H1 (cell line): ENCODE data around the gene ARG2. TPM values are rescaled to one million over a fixed set of nuclear protein-coding genes. Genes with fewer than 3 reads are reported as not detected.

Experiments
- CTCF ChIA-PET: fragments of 300-600 bp; sonication (Branson Sonifier 250); formaldehyde crosslinking; loops from one replicate; lab custom pipeline; 2021; ENCODE audit not compliant: partially characterized antibody; lab: Charles Lee
- POLR2A ChIA-PET: fragments of 300-600 bp; sonication (Branson Sonifier 250); formaldehyde crosslinking; loops from one replicate; lab custom pipeline; 2021; ENCODE audit warnings: inconsistent platforms; ENCODE audit not compliant: partially characterized antibody; lab: Charles Lee
- DNase-seq, 2 experiments: peaks; one replicate each; pipeline versions ENCODE4 v3.0.0 to v3.0.0-alpha.2; 2010 to 2022; ENCODE audit warnings: low spot score in 2 of 2, low read depth in 1 of 2, mixed read lengths in 1 of 2
- FAIRE-seq: peaks from 2 replicates; lab custom pipeline; 2011; peaks lifted over from hg19 to GRCh38; lab: Jason Lieb, UNC
- H2AFZ ChIP-seq: 2 replicates; pipeline ENCODE4 v1.8.1; 2012; ENCODE audit warnings: low read length, inconsistent platforms
- H2AK5ac ChIP-seq: 2 replicates; pipeline ENCODE4 v1.6.1; 2013; ENCODE audit warnings: low read depth, low read length
- H2BK120ac ChIP-seq: replicated peaks from 2 replicates; pipeline ENCODE3; 2013; ENCODE audit warnings: low read depth, low read length, inconsistent platforms
- H2BK12ac ChIP-seq: 2 replicates; pipeline ENCODE4 v1.6.1; 2013; ENCODE audit warnings: low read depth, low read length
- H2BK15ac ChIP-seq: 2 replicates; pipeline ENCODE4 v1.6.1; 2013; ENCODE audit warnings: low read length
- H2BK20ac ChIP-seq: 2 replicates; pipeline ENCODE4 v1.6.1; 2013; ENCODE audit warnings: low read length
- H2BK5ac ChIP-seq: 2 replicates; pipeline ENCODE4 v1.6.1; 2013; ENCODE audit warnings: low read depth, low read length
- H3K14ac ChIP-seq: 2 replicates; pipeline ENCODE4 v1.6.1; 2013; ENCODE audit warnings: inconsistent platforms; ENCODE audit not compliant: insufficient read length
- H3K18ac ChIP-seq: 2 replicates; pipeline ENCODE4 v1.6.1; 2013; ENCODE audit warnings: low read length; ENCODE audit errors: extremely low read depth
- H3K23ac ChIP-seq: 2 replicates; pipeline ENCODE4 v1.6.1; 2013; ENCODE audit warnings: inconsistent platforms; ENCODE audit not compliant: insufficient read length
- H3K23me2 ChIP-seq: 2 replicates; pipeline ENCODE4 v1.6.1; 2013; ENCODE audit warnings: low read depth, low read length
- H3K27ac ChIP-seq: 2 replicates; pipeline ENCODE4 v1.6.1; 2011; ENCODE audit warnings: low read depth, low read length, inconsistent platforms
- H3K27me3 ChIP-seq, 4 experiments: replicated peaks in 1 of 4; 1 replicate in 1 of 4; 2 replicates in 3 of 4; pipeline versions ENCODE4 v1.6.1 to v1.8.1; 2011 to 2013; ENCODE audit warnings: low read length in 3 of 4, mild to moderate bottlenecking in 3 of 4, inconsistent platforms in 2 of 4, mixed read lengths in 2 of 4, moderate library complexity in 1 of 4; ENCODE audit not compliant: control insufficient read depth in 3 of 4, insufficient read depth in 3 of 4; ENCODE audit errors: extremely low read depth in 1 of 4
- H3K36me3 ChIP-seq, 4 experiments: 2 replicates each; pipeline versions ENCODE4 v1.6.1 to v1.8.1; 2011 to 2013; ENCODE audit warnings: mild to moderate bottlenecking in 4 of 4, low read length in 3 of 4, moderate library complexity in 2 of 4, control low read depth in 1 of 4, inconsistent platforms in 1 of 4; ENCODE audit not compliant: insufficient read depth in 4 of 4, control insufficient read depth in 2 of 4
- H3K4ac ChIP-seq: replicated peaks from 2 replicates; pipeline ENCODE3; 2013; ENCODE audit warnings: low read length, low read depth, mixed read lengths, inconsistent platforms; ENCODE audit not compliant: insufficient read length
- H3K4me1 ChIP-seq, 4 experiments: replicated peaks in 1 of 4; 1 replicate in 1 of 4; 2 replicates in 3 of 4; pipeline versions ENCODE4 v1.6.1 to v1.8.1; 2011 to 2013; ENCODE audit warnings: low read length in 3 of 4, inconsistent platforms in 2 of 4, mixed read lengths in 1 of 4; ENCODE audit not compliant: insufficient read depth in 4 of 4, control insufficient read depth in 3 of 4
- H3K4me2 ChIP-seq, 2 experiments: 2 replicates each; pipeline versions ENCODE4 v1.6.1 to v1.8.1; 2011 to 2013; ENCODE audit warnings: low read depth in 2 of 2, low read length in 2 of 2, control low read depth in 1 of 2, inconsistent platforms in 1 of 2, mild to moderate bottlenecking in 1 of 2; ENCODE audit not compliant: insufficient read depth in 1 of 2
- H3K4me3 ChIP-seq, 4 experiments: fragments of 200-600, 300-600 bp in 1 of 4; sonication (generic), shearing (Covaris generic), sonication (Bioruptor Twin) in 1 of 4; 2 replicates each; pipeline versions ENCODE4 v1.5.1 to v1.8.1; 2011 to 2016; ENCODE audit warnings: low read length in 4 of 4, low read depth in 3 of 4, control low read depth in 2 of 4, inconsistent platforms in 2 of 4, mild to moderate bottlenecking in 2 of 4, mixed read lengths in 1 of 4, moderate library complexity in 1 of 4; ENCODE audit not compliant: insufficient read depth in 2 of 4; ENCODE audit errors: extremely low read depth in 1 of 4
- H3K56ac ChIP-seq: replicated peaks from 2 replicates; pipeline ENCODE3; 2013; ENCODE audit warnings: low read depth, mild to moderate bottlenecking, mixed read lengths, low read length, inconsistent platforms; ENCODE audit not compliant: insufficient read length
- H3K79me1 ChIP-seq: 2 replicates; pipeline ENCODE4 v1.6.1; 2013; ENCODE audit warnings: low read depth, low read length, control low read depth
- H3K79me2 ChIP-seq, 2 experiments: 2 replicates each; pipeline versions ENCODE4 v1.6.1 to v1.8.1; 2012 to 2013; ENCODE audit warnings: low read length in 2 of 2, mild to moderate bottlenecking in 2 of 2, inconsistent platforms in 1 of 2; ENCODE audit not compliant: insufficient read depth in 2 of 2, control insufficient read depth in 1 of 2
- H3K9ac ChIP-seq, 4 experiments: replicated peaks in 1 of 4; 1 replicate in 1 of 4; 2 replicates in 3 of 4; pipeline versions ENCODE4 v1.6.1 to v1.8.1; 2011 to 2013; ENCODE audit warnings: low read depth in 3 of 4, low read length in 3 of 4, control low read depth in 2 of 4, mild to moderate bottlenecking in 2 of 4, moderate library complexity in 2 of 4, inconsistent platforms in 1 of 4; ENCODE audit errors: extremely low read depth in 1 of 4
- H3K9me3 ChIP-seq, 2 experiments: 2 replicates each; pipeline versions ENCODE4 v1.6.1 to v1.8.1; 2012 to 2013; ENCODE audit warnings: mild to moderate bottlenecking in 2 of 2, moderate library complexity in 2 of 2, control low read depth in 1 of 2, inconsistent platforms in 1 of 2, low read depth in 1 of 2, low read length in 1 of 2, mixed read lengths in 1 of 2; ENCODE audit not compliant: insufficient read depth in 2 of 2
- H4K20me1 ChIP-seq, 2 experiments: replicated peaks in 1 of 2; 2 replicates each; pipeline versions ENCODE3 to v1.8.1; 2011 to 2013; ENCODE audit warnings: inconsistent platforms in 2 of 2, low read length in 2 of 2, mild to moderate bottlenecking in 1 of 2; ENCODE audit not compliant: insufficient read depth in 2 of 2, control insufficient read depth in 1 of 2
- H4K5ac ChIP-seq: 2 replicates; pipeline ENCODE4 v1.6.1; 2013; ENCODE audit warnings: low read length, low read depth, mixed read lengths, inconsistent platforms; ENCODE audit not compliant: insufficient read length
- H4K8ac ChIP-seq: 2 replicates; pipeline ENCODE4 v1.8.0; 2013; ENCODE audit warnings: mild to moderate bottlenecking, moderate library complexity, low read length, inconsistent platforms; ENCODE audit not compliant: insufficient read depth; ENCODE audit errors: extremely low read depth
- H4K91ac ChIP-seq: replicated peaks from 2 replicates; pipeline ENCODE3; 2013; ENCODE audit warnings: low read length, mixed read lengths, inconsistent platforms; ENCODE audit not compliant: insufficient read length
- ASH2L ChIP-seq: fragments of 200-600, 300-600 bp; sonication (generic); IDR thresholded peaks from one replicate; pipeline ENCODE4 v1.7.1; 2017; ENCODE audit warnings: low read length
- CEBPB ChIP-seq: IDR thresholded peaks from 2 replicates; pipeline ENCODE4 v1.6.1; 2012; ENCODE audit warnings: low read depth, low read length
- PHF8 ChIP-seq: fragments of 200-600 bp; sonication (generic); conservative IDR thresholded peaks from 2 replicates; pipeline ENCODE4 v1.7.1; 2012; ENCODE audit warnings: low read depth, mild to moderate bottlenecking, inconsistent platforms, low read length, moderate library complexity
- POLR2AphosphoS5 ChIP-seq: IDR thresholded peaks from 2 replicates; pipeline ENCODE4 v1.6.1; 2011; ENCODE audit warnings: low read depth, low read length
- RFX5 ChIP-seq: IDR thresholded peaks from 2 replicates; pipeline ENCODE4 v1.6.1; 2011; ENCODE audit warnings: low read depth, low read length, improper control_type of control experiment, borderline replicate concordance
- SAP30 ChIP-seq: fragments of 300-600 bp; sonication (generic); IDR thresholded peaks from 2 replicates; pipeline ENCODE4 v1.7.1; 2012; ENCODE audit warnings: low read length, moderate library complexity, mild to moderate bottlenecking, inconsistent platforms; ENCODE audit not compliant: insufficient read depth, insufficient replicate concordance
- SIRT6 ChIP-seq: IDR thresholded peaks from one replicate; pipeline ENCODE4 v1.7.1; 2012; ENCODE audit warnings: low read length, inconsistent platforms
- SP2 ChIP-seq: IDR thresholded peaks from 2 replicates; pipeline ENCODE4 v1.6.1; 2012; ENCODE audit warnings: mild to moderate bottlenecking, low read length, inconsistent platforms
- SUZ12 ChIP-seq: fragments of 200-600 bp; sonication (generic); IDR thresholded peaks from 2 replicates; pipeline ENCODE4 v1.6.1; 2012; ENCODE audit warnings: mild to moderate bottlenecking, inconsistent platforms, low read length, moderate library complexity, mixed read lengths
- WGBS, 2 experiments: shearing (Covaris generic) in 1 of 2; methylation state at CpG; one replicate each; pipeline versions ENCODE4 v1.1.6 to v1.1.7; 2013 to 2015; ENCODE audit warnings: low lambda C conversion rate in 2 of 2, mixed read lengths in 2 of 2, inconsistent platforms in 1 of 2, low coverage in 1 of 2, missing lambda C conversion rate in 1 of 2; ENCODE audit not compliant: insufficient replicate concordance in 2 of 2, insufficient coverage in 1 of 2, insufficient read length in 1 of 2; ENCODE audit errors: extremely low coverage in 1 of 2, missing lambda C conversion rate in 1 of 2; 5-methylcytosine and 5-hydroxymethylcytosine counted together
- polyA plus RNA-seq, 7 experiments: library from polyadenylated mRNA; depleted of rRNA in 3 of 7; stranded (reverse) in 5 of 7; unstranded in 2 of 7; fragments of >200 nt in 5 of 7; fragments of 200-250 nt in 2 of 7; gene quantifications; 1 replicate in 5 of 7; 2 replicates in 1 of 7; 4 replicates in 1 of 7; pipeline versions ENCODE4 v1.2.1 to v1.2.3, GENCODE V29; 2011 to 2013; ENCODE audit warnings: missing spikeins in 2 of 7, mixed read lengths in 2 of 7
- total RNA-seq: library from RNA; stranded (reverse); fragmentation: NEBNext Ultra II Directional; extraction: Animal tissue kit (Norgen Biotek cat#: 25700); gene quantifications from 2 replicates; pipeline ENCODE4 v1.2.1, GENCODE V29; 2021
- TF ChIP-seq, protein P1 (sequence below): IDR thresholded peaks from 2 replicates; pipeline ENCODE4 v1.6.1; 2012; ENCODE audit warnings: inconsistent platforms

The ARG2 gene
- total and polyA plus RNA-seq, 2 of the 8 experiments (the other 6 are each of a cell fraction or from before 2014, with no cell fraction given), result 49.9 to 59.1 TPM

- no peak overlapping the region for H2BK5ac ChIP-seq
- H3K4me3 ChIP-seq, result no peak overlapping the region
- TF ChIP-seq POLR2AphosphoS5 (no peak), RFX5 (no peak), SUZ12 (no peak), SP2 (no peak), SAP30 (no peak), CEBPB (no peak), PHF8 (no peak), SIRT6 (no peak), ASH2L (no peak)
- TF ChIP-seq, protein P1, sequence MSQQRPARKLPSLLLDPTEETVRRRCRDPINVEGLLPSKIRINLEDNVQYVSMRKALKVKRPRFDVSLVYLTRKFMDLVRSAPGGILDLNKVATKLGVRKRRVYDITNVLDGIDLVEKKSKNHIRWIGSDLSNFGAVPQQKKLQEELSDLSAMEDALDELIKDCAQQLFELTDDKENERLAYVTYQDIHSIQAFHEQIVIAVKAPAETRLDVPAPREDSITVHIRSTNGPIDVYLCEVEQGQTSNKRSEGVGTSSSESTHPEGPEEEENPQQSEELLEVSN, result no peak
- H4K8ac ChIP-seq, result no peak overlapping the region
- ChIA-PET POLR2A (interaction anchor here (2.0 kb wide), 1 partner anchor 9 kb away, joined by 6 read pairs; no protein-coding TSS in a partner anchor), CTCF (interaction anchor here (0.7 to 28.8 kb wide), 12 partner anchors 8 to 215 kb away, joined by 3 to 924 read pairs (median 4); partner anchors contain the start of gene PLEKHH1)
- DNase-seq (no peak), FAIRE-seq (no peak)
- H3K27ac ChIP-seq, result 0 out of 2 replicates have a peak overlapping the region, but pooled peaks have one; percentile 10
- no peak overlapping the region for H2BK20ac ChIP-seq
- H2AFZ ChIP-seq, result no peak overlapping the region
- 89% methylated on average over 9 of the region's 9 CpGs; no CpG with 5 or more reads in 1 of the 2 experiments for WGBS, 2 experiments
- H2AK5ac ChIP-seq, result no peak overlapping the region
- no peaks in the 10 kb centered on the region for H3K4me1 ChIP-seq
- H4K5ac ChIP-seq, result no peak overlapping the region
- no peak overlapping the region for H3K4me2 ChIP-seq
- no peak overlapping the region for H3K9ac ChIP-seq
- H2BK15ac ChIP-seq, result no peak overlapping the region
- H3K23me2 ChIP-seq, result no peaks in the 10 kb centered on the region
- H3K27me3 ChIP-seq, result no peaks in the 10 kb centered on the region
- H3K14ac ChIP-seq, result no peak overlapping the region
- no peak overlapping the region for H3K18ac ChIP-seq
- H3K9me3 ChIP-seq, result no peaks in the 10 kb centered on the region
- H4K91ac ChIP-seq, result no peak overlapping the region
- no peak overlapping the region for H2BK12ac ChIP-seq
- no peak overlapping the region for H2BK120ac ChIP-seq
- peaks cover 4 to 19% (median 8%) of the 10 kb centered on the region in 4 experiments; a peak in 4 of 8 replicates for H3K36me3 ChIP-seq
- no peak overlapping the region for H3K23ac ChIP-seq
- H3K79me2 ChIP-seq, result no peaks in the 10 kb centered on the region
- no peak overlapping the region for H3K56ac ChIP-seq
- H3K79me1 ChIP-seq, result no peaks in the 10 kb centered on the region; the same call in 1 of the 2 replicates
- no peak overlapping the region for H3K4ac ChIP-seq
- H4K20me1 ChIP-seq, result peaks cover 3% of the 10 kb centered on the region in 2 experiments
These were observed 44.0 kb upstream of the ARG2 start for GRCh38 chr14:67575684-67576083.
